ENCODE data around the gene SREK1.
"Not testable (repeated sequence)": the region's sequence is repeated elsewhere in the genome, so short reads cannot be mapped to it uniquely, and the experiment has no call there.

The SREK1 gene

GRCh38 chr5:66222896-66223295, 78.8 kb downstream of the SREK1 start:
- not testable (repeated sequence) for H3K9me3 ChIP-seq (ENCODE audit: control insufficient read depth, insufficient read depth, low read length); H3K36me3 ChIP-seq (ENCODE audit: insufficient read depth, low read length); H3K9ac ChIP-seq (ENCODE audit: low read depth, low read length)

GRCh38 chr5:66223637-66224036, 79.5 kb downstream of the SREK1 start:
- H3K36me3 ChIP-seq (ENCODE audit: insufficient read depth, low read length) = no peaks in the 10 kb centered on the region
- H3K9me3 ChIP-seq (ENCODE audit: control insufficient read depth, insufficient read depth, low read length) = no peaks in the 10 kb centered on the region; the same call in 1 of the 2 replicates
- no peaks in the 10 kb centered on the region for H3K4me1 ChIP-seq (ENCODE audit: insufficient read depth, low read length)
- H3K9ac ChIP-seq (ENCODE audit: low read depth, low read length) = no peak overlapping the region

More at GRCh38 chr5:66222896-66223295, 78.8 kb downstream of the SREK1 start:
- not testable (repeated sequence) for H3K4me1 ChIP-seq (ENCODE audit: insufficient read depth, low read length)

GRCh38 chr5:66224274-66224673, 80.2 kb downstream of the SREK1 start:
- no peaks in the 10 kb centered on the region for H3K36me3 ChIP-seq (ENCODE audit: insufficient read depth, low read length)
- no peaks in the 10 kb centered on the region for H3K4me1 ChIP-seq (ENCODE audit: insufficient read depth, low read length)
- no peaks in the 10 kb centered on the region; the same call in 1 of the 2 replicates for H3K9me3 ChIP-seq (ENCODE audit: control insufficient read depth, insufficient read depth, low read length)
- H3K9ac ChIP-seq (ENCODE audit: low read depth, low read length) = no peak overlapping the region

DNA sequence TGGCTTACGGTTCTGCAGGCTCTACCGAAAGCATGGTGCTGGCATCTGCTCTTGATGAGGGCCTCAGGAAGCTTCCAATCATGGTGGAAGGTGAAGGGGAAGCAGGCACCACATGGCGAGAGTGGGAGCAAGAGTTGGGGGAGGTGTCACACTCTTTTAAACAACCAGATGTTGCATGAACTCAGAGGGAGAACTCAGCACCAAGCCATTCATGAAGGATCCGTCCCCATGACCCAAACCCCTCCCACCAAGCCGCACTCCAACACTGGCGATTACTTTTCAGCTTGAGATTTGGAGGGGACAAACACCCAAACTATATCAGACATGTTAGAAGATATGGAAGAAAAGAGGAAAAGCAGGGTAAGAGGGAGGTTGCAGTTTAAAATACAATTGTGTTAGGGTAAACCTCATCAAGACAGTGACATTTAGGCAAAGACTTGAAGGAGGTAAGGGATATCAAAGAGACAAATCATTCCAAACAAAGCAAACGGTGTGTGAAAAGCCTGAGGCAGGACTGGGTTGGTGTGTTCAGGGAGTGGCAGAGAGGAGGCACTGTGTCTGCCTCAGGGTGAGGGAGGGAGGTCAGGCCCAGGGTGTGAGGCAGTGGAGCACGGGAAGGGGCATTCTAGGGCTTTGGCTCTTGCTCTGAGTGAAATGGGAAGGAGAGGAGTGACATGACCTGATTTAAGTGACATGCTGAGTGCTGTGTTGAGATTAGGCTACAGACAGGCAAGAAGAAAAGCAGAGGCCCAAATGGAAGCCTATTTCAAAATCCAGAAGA, 80.9 kb downstream of the SREK1 start:
- Histone ChIP-seq H3K9ac (ENCODE audit: low read depth, low read length) (no peak overlapping the region), H3K4me1 (ENCODE audit: insufficient read depth, low read length) (no peaks in the 10 kb centered on the region), H3K36me3 (ENCODE audit: insufficient read depth, low read length) (no peaks in the 10 kb centered on the region), H3K9me3 (ENCODE audit: control insufficient read depth, insufficient read depth, low read length) (no peaks in the 10 kb centered on the region; the same call in 1 of the 2 replicates)

- Histone ChIP-seq H3K36me3 (ENCODE audit: insufficient read depth, low read length) (no peaks in the 10 kb centered on the region), H3K9me3 (ENCODE audit: control insufficient read depth, insufficient read depth, low read length) (no peaks in the 10 kb centered on the region), H3K9ac (ENCODE audit: low read depth, low read length) (no peak overlapping the region), H3K4me1 (ENCODE audit: insufficient read depth, low read length) (peaks cover 13% of the 10 kb centered on the region; the same call in 1 of the 2 replicates)
These were observed 86.5 kb downstream of the SREK1 start for GRCh38 chr5:66230551-66230950.

DNA sequence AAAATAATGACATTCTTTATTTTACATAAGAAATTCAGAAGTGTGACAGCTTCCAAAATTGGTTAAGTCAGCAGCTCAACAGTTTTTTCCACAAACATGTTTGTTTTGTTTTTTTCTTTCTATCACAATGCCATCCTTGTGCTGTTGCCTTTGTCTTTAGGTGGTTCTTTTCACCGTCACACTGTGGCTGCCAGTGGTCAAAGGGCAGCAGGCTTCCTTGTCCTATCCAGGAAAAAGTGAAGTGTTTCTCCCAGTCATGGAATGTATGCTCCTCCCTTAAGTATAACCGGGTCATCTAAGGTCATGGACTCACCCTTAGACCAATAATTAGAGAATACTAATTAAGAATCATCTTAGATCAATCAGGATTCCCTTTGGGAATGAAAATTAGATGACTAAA, 87.4 kb downstream of the SREK1 start:
- H3K9ac ChIP-seq (ENCODE audit: low read depth, low read length) = no peak overlapping the region

GRCh38 chr5:66232275-66232674, 88.2 kb downstream of the SREK1 start:
- H3K4me1 ChIP-seq (ENCODE audit: insufficient read depth, low read length) = peaks cover 13% of the 10 kb centered on the region; the same call in 1 of the 2 replicates
- no peaks in the 10 kb centered on the region for H3K9me3 ChIP-seq (ENCODE audit: control insufficient read depth, insufficient read depth, low read length)
- no peaks in the 10 kb centered on the region for H3K36me3 ChIP-seq (ENCODE audit: insufficient read depth, low read length)
- no peak overlapping the region for H3K9ac ChIP-seq (ENCODE audit: low read depth, low read length)

More for the DNA sequence above, 87.4 kb downstream of the SREK1 start:
- no peaks in the 10 kb centered on the region for H3K9me3 ChIP-seq (ENCODE audit: control insufficient read depth, insufficient read depth, low read length)
- peaks cover 13% of the 10 kb centered on the region; the same call in 1 of the 2 replicates for H3K4me1 ChIP-seq (ENCODE audit: insufficient read depth, low read length)
- no peaks in the 10 kb centered on the region for H3K36me3 ChIP-seq (ENCODE audit: insufficient read depth, low read length)

DNA sequence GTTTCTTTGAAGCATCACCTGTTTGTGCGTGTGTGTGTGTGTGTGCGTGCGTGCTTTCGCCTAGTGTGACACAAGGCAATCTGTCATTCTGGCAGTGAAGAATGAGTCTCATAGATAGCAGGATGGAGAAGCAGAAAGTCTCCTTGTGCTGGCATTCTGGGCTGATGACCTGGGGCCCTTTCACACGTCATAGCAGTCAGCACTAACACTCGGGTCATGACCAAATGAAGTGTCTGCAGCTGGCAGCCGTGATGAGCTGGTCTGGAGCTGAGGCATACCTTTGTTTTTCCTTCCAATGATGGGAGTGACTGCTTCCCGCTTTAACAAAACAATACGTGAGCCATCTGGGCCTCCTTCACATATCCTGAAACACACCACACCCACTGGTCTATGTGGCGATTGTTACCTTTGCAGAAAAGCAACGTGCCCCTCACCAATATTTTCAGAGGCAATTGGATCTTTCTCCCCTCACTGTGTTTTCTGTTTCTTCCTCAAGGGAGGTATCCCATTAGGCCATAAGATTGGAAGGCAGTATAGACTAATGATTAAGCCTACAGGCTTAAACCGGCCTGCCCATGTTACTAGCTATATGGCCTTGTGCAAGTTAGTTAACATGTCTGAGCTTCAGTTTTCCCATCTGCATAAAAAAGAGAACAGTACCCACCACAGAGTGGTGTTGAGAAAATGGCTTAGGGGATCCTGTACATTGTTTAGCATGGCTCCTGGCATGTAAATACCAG, 88.8 kb downstream of the SREK1 start:
- H3K9me3 ChIP-seq (ENCODE audit: control insufficient read depth, insufficient read depth, low read length) = no peaks in the 10 kb centered on the region
- peaks cover 13% of the 10 kb centered on the region; the same call in 1 of the 2 replicates for H3K4me1 ChIP-seq (ENCODE audit: insufficient read depth, low read length)
- no peaks in the 10 kb centered on the region for H3K36me3 ChIP-seq (ENCODE audit: insufficient read depth, low read length)
- no peak overlapping the region for H3K9ac ChIP-seq (ENCODE audit: low read depth, low read length)

Data from ES-I3 (cell line).